NCI-H524 treated with DMSO at 0.1 percent for 48 hours (cell line): Measurements from ENCODE around the gene OR4D11.

Experiments used
- DNase-seq: peaks from one replicate; lab custom pipeline; 2025; lab: John Stamatoyannopoulos, UW

OR4D11 gene

DNA sequence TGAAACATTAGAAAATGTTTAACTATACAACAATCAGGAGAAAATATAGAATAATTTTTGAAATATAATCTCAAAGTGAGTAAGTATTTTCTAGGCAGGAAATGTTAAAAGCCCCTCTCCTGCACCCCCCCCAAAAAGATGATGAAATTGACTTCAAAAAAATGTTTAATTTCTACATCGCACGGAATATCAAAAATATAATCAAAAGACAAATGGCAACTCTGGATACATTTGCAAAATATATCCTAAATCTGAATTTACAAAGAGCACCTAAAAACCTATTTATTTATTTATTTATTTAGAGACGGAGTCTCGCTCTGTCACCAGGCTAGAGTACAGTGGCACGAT is 44.9 kb downstream of the OR4D11 start:
- no peak for DNase-seq

DNA sequence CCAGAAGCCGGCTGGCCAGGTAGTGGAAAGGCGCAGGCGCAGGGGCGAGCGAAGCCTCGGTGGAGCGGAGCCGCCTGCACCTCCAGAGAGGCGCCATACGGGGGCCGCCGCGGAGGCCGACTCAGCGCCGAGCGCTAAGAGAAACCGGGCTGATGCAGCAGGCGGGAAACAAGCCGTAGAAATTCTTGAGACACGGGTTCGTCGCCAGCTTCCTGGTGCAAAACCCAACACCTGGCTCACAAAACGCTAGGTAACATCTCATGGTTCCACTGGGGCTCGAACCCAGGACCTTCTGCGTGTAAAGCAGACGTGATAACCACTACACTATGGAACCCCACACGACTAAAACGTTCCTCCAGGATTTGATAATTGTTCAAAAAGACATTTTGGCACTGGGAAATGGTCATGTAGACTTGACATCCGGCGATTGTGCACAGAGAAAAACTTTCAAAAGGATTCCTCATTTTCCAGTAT is 47.0 kb downstream of the OR4D11 start:
- peak; percentile 88 for DNase-seq

DNA sequence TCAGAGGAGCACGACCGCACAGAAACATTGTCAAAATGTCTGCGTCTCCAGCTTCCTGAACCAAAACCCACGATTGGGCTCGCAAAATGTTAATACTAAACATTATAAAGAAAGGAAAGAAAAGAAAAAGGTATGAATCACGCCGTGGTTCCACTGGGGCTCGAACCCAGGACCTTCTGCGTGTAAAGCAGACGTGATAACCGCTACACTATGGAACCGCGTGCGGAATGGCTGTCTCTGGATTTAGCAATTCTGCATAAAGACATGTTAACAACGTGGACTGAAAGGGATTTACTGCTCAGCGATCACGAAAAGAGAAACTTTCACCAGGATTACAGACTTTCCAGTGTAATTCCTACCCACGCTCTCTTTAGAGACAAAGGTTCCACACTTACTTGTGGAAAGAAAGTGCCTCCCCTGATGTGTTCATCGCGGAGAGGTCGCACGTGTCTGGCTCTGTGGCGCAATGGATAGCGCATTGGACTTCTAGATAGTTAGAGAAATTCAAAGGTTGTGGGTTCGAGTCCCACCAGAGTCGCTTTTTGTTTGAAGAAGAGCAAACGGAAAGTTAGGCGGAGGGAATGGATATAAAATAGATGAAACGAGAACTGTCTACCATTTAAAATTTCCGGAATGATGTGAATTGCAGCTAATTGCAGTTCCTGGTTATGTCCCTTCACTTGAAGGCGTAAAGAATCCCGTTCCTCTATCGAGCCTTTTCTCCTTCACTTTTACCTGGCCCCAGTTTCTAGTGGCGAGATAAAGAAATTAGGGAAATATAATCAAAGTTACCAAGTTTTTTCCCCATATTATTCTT is 47.7 kb downstream of the OR4D11 start:
- peak; percentile 48 for DNase-seq

DNA sequence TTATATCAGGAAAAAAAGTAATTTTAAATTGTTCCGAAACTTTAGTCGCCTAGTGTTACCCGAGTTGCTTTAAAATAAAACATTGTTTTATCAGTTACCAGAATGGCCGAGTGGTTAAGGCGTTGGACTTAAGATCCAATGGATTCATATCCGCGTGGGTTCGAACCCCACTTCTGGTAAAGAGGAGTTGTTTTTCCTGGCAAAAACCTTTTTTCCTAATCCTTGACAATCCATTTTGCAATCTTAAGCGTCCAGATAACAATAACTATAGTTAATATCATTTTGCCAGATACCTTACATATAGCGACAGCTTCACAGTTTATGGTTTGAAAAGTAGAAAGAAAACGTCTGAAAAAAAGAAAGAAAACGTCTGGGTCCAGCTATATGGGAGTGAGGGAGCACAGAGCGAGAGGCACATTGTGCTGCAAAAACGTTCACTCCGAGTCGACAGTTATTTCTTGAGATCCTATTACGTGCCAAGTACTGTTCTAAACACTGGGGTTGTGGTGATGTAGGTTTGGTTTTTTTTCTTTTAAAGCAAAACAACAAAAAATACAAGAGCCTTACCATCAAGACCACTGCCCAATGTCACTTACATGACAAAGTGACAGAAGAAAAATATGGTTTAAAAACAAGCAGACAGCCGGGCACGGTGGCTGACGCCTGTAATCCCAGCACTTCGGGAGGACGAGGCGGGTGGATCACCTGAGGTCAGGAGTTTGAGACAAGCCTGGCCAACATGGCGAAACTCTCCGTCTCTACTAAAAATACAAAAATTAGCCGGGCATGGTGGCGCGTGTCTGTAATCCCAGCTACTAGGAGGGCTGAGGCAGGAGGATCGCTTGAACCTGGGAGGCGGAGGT is 48.5 kb downstream of the OR4D11 start:
- DNase-seq = no peak

DNA sequence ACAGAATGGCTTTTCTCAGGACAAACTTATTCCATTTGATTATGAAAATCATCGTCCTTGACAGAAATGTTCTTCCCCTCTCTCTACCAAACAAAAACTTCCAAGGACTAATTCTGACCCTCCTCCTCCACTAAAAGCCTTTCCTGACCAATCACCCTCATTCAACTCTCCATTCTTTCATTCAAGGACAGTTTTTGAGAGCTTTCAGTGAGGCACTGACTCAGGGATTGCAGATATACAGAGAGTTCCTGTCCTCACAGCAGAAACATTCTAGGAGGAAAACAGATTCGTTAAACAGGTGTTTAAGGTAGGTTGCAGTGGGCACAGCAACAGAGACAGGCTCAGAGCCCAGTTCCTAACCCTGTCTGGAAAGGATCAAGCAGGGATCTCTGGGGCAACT is 49.5 kb downstream of the OR4D11 start:
- DNase-seq = no peak

DNA sequence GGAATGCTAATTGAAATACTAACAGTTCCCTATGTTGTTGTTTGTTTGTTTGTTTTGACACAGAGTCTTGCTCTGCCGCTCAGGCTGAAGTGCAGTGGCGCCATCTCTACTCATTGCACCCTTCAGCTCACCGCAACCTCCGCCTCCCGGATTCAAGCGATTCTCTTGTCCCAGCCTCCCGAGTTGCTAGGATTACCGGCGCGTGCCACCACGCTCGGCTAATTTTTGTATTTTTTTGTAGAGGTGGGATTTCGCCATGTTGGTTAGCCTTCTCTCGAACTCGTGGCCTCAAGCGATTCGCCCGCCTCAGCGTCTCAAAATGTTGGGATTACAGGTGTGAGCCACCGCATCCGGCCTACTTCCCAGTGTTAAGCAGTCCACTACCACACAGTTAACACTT is 49.9 kb downstream of the OR4D11 start:
- DNase-seq = no peak
